SK-N-SH treated with all-trans-retinoic acid at 6 μM for 48 hours (cell line): ENCODE data around the gene PSMC2.

ENCODE experiments used
- CSRNP3 ChIP-seq: fragments of 250-450 bp; sonication (Bioruptor Pico); IDR thresholded peaks from 2 replicates; pipeline ENCODE4 v1.5.1; 2021; ENCODE audit warnings: mild to moderate bottlenecking, moderate library complexity
- ISL1 ChIP-seq: fragments of 250-450 bp; sonication (Bioruptor Pico); IDR thresholded peaks from 2 replicates; pipeline ENCODE4 v2.1.2; 2022; ENCODE audit warnings: mild to moderate bottlenecking, moderate library complexity
- PPARA ChIP-seq: fragments of 250-450 bp; sonication (Bioruptor Pico); IDR thresholded peaks from 2 replicates; pipeline ENCODE4 v1.5.0; 2020; ENCODE audit warnings: mild to moderate bottlenecking, borderline replicate concordance
- RARB ChIP-seq: fragments of 250-450 bp; sonication (Bioruptor Pico); IDR thresholded peaks from 2 replicates; pipeline ENCODE4 v1.8.0; 2021; ENCODE audit warnings: mild to moderate bottlenecking, moderate library complexity
- SNAI2 ChIP-seq: fragments of 250-450 bp; sonication (Bioruptor Pico); IDR thresholded peaks from 2 replicates; pipeline ENCODE4 v1.5.0; 2020; ENCODE audit warnings: mild to moderate bottlenecking, moderate library complexity
- ZFP3 ChIP-seq: fragments of 250-450 bp; sonication (Bioruptor Pico); IDR thresholded peaks from 2 replicates; pipeline ENCODE4 v1.5.0; 2020; ENCODE audit warnings: mild to moderate bottlenecking, moderate library complexity
- ZFP30 ChIP-seq: fragments of 450-650 bp; formaldehyde crosslinking; IDR thresholded peaks from 2 replicates; pipeline ENCODE4 v1.5.0; 2022; ENCODE audit warnings: mild to moderate bottlenecking, moderate library complexity
- ZNF8 ChIP-seq: fragments of 450-650 bp; formaldehyde crosslinking; IDR thresholded peaks from 2 replicates; pipeline ENCODE4 v1.5.0; 2020; ENCODE audit warnings: mild to moderate bottlenecking, moderate library complexity

GRCh38 chr7:103369432-103369831, 22.0 kb downstream of the PSMC2 start:
- TF ChIP-seq CSRNP3 (CRISPR knock-in tag) (no peak), ZFP30 (no peak), PPARA (CRISPR knock-in tag) (no peak), RARB (no peak), ZFP3 (CRISPR knock-in tag) (no peak), ISL1 (CRISPR knock-in tag) (no peak), SNAI2 (no peak), ZNF8 (CRISPR knock-in tag) (no peak)
